ENCODE results near the gene API5.

Gene API5

DNA sequence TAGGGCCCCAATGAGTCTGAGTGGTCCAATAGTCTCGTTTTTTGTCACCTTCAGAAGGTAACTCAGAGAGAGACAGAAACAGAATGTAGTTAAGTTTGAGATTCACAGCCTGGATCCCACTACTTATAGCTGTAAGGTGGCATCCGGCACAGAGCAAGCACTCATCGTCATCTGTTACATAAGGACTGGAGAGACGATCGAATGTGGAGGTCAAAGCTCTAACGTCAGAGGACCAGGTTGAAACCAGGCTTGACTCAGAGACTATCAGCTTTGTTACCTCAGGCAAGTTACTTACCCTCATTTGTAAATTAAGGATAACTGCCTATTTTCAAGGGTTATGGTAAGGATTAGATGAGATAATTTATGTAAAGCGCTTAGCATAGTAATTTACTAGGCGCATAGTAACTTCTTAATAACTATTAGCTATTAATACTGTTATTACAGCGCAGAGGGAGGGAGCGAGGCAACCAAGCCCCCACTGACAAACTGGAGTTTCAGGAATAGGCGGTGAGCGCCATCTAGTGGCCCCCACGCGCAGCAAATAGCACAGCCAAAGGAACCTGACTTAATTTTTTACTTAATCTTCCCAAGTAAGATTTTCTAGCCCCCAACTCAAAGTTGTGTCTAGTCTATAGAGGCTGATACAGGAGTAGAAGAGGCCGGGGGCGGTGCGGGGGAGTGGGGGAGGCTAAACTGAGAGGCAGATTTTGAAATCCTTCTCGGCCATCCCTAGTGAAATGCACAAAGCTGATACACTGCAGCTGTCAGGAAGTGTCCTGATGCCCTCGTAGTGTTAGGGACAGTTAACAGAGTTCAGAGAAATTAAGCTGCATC, 29.0 kb upstream of the API5 start:
- Histone ChIP-seq H3K9me3 (replicated peaks in 1 of 2; ENCODE audit: control insufficient read depth in 2 of 2, insufficient read depth in 1 of 2, low read depth in 1 of 2, low read length in 2 of 2) (no peaks in the 10 kb centered on the region), H3K36me3 (replicated peaks in 1 of 2; ENCODE audit: control insufficient read depth in 2 of 2, insufficient read depth in 2 of 2, low read length in 2 of 2) (no peaks in the 10 kb centered on the region), H3K9ac (ENCODE audit: low read depth, low read length, poor library complexity) (no peak overlapping the region), H3K18ac (ENCODE audit: low read length) (no peak overlapping the region), H2BK120ac (ENCODE audit: low read depth, low read length) (no peak overlapping the region), H2BK15ac (ENCODE audit: low read length) (no peak overlapping the region), H3K27ac (replicated peaks; ENCODE audit: low read length) (no peak overlapping the region), H3K79me1 (ENCODE audit: low read depth, low read length) (no peaks in the 10 kb centered on the region), H3K4me1 (ENCODE audit: control insufficient read depth in 2 of 2, insufficient read depth in 1 of 2, low read depth in 1 of 2, low read length in 2 of 2) (peaks cover 0 to 2% of the 10 kb centered on the region in 2 donors), H2AFZ (ENCODE audit: low read length) (peak overlapping the region; percentile 47), H3K4me3 (ENCODE audit: low read length in 2 of 2) (no peak overlapping the region), H2AK5ac (ENCODE audit: low read depth, low read length) (no peak overlapping the region), H2BK5ac (ENCODE audit: low read length) (no peak overlapping the region), H3K23ac (ENCODE audit: low read depth, low read length, poor library complexity) (no peak overlapping the region), H3K4ac (ENCODE audit: low read length) (no peak overlapping the region), H4K91ac (ENCODE audit: low read depth, low read length, poor library complexity) (no peak overlapping the region), H3K27me3 (ENCODE audit: control insufficient read depth in 3 of 3, insufficient read depth in 3 of 3, low read depth in 1 of 3, low read length in 3 of 3) (peaks cover 0 to 20% (median 0%) of the 10 kb centered on the region in 3 experiments), H4K8ac (ENCODE audit: low read depth, low read length) (no peak overlapping the region), H3K14ac (ENCODE audit: low read length) (no peak overlapping the region), H3K4me2 (ENCODE audit: insufficient read depth, low read length, poor library complexity, severe bottlenecking) (no peak overlapping the region), H2BK12ac (ENCODE audit: low read length) (no peak overlapping the region)
- peak; percentile 51 for DNase-seq (ENCODE audit: low spot score)
- WGBS, 2 donors (ENCODE audit: extremely low coverage in 2 of 2, insufficient read length in 2 of 2, insufficient replicate concordance in 1 of 2): no CpG with 5 or more reads among the region's 19 CpGs

DNA sequence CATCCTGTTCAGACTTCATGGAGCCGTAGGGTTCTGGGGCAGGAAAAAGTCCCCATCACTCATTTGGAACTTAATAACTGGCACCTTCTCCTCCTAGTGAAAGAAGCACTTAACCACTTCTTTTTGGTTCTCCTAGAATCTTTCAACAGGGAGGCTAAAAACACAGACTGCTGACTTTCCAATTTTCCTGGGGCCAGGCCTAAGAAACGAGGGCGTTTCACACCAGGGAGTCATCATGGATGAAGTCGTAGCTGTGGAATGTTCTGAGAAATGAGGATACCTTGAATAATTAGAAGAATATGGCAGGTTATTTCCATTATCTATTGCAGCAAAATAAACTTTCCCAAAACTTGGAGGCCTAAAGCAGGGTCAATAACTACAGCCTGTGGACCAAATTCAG, 26.0 kb upstream of the API5 start:
- Histone ChIP-seq H3K18ac (ENCODE audit: low read length) (no peak overlapping the region), H3K27me3 (ENCODE audit: control insufficient read depth in 3 of 3, insufficient read depth in 3 of 3, low read depth in 1 of 3, low read length in 3 of 3) (peaks cover 0 to 13% (median 0%) of the 10 kb centered on the region in 3 experiments), H3K79me1 (ENCODE audit: low read depth, low read length) (no peaks in the 10 kb centered on the region), H2AFZ (ENCODE audit: low read length) (no peak overlapping the region), H3K9ac (ENCODE audit: low read depth, low read length, poor library complexity) (no peak overlapping the region), H2BK15ac (ENCODE audit: low read length) (no peak overlapping the region), H2BK12ac (ENCODE audit: low read length) (no peak overlapping the region), H3K14ac (ENCODE audit: low read length) (no peak overlapping the region), H3K4me1 (ENCODE audit: control insufficient read depth in 2 of 2, insufficient read depth in 1 of 2, low read depth in 1 of 2, low read length in 2 of 2) (no peaks in the 10 kb centered on the region), H3K4ac (ENCODE audit: low read length) (no peak overlapping the region), H4K8ac (ENCODE audit: low read depth, low read length) (no peak overlapping the region), H2BK5ac (ENCODE audit: low read length) (no peak overlapping the region), H3K27ac (replicated peaks; ENCODE audit: low read length) (no peak overlapping the region), H3K23ac (ENCODE audit: low read depth, low read length, poor library complexity) (no peak overlapping the region), H2BK120ac (ENCODE audit: low read depth, low read length) (no peak overlapping the region), H2AK5ac (ENCODE audit: low read depth, low read length) (no peak overlapping the region), H3K36me3 (replicated peaks in 1 of 2; ENCODE audit: control insufficient read depth in 2 of 2, insufficient read depth in 2 of 2, low read length in 2 of 2) (no peaks in the 10 kb centered on the region), H3K4me2 (ENCODE audit: insufficient read depth, low read length, poor library complexity, severe bottlenecking) (no peak overlapping the region), H4K91ac (ENCODE audit: low read depth, low read length, poor library complexity) (no peak overlapping the region), H3K4me3 (ENCODE audit: low read length in 2 of 2) (no peak overlapping the region), H3K9me3 (replicated peaks in 1 of 2; ENCODE audit: control insufficient read depth in 2 of 2, insufficient read depth in 1 of 2, low read depth in 1 of 2, low read length in 2 of 2) (no peaks in the 10 kb centered on the region)
- no CpG with 5 or more reads among the region's 4 CpGs for WGBS, 2 donors (ENCODE audit: extremely low coverage in 2 of 2, insufficient read length in 2 of 2, insufficient replicate concordance in 1 of 2)
- DNase-seq (ENCODE audit: low spot score): no peak

DNA sequence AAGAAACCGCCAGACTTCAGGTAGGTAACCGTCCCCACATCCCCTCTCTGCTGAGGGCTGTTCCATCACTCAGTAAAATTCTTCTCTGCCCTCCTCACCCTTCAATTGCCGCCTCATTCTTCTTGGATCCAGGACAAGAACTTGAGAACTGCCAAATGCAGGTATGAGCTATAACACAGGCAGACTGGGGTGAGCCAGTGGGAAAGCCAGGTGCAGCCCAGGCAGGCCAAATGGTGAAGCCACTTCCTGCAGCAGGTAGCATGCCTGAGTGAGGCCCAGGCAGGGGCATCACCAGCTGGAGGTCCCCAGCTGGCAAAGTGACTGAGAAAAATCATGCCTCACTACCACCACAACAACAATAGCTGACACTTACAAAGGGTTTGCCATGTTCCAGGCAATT, 22.4 kb upstream of the API5 start:
- Histone ChIP-seq H2AFZ (ENCODE audit: low read length) (no peak overlapping the region), H4K8ac (ENCODE audit: low read depth, low read length) (no peak overlapping the region), H3K18ac (ENCODE audit: low read length) (peak overlapping the region; percentile 46), H3K27me3 (ENCODE audit: control insufficient read depth in 3 of 3, insufficient read depth in 3 of 3, low read depth in 1 of 3, low read length in 3 of 3) (peaks cover 0 to 3% (median 0%) of the 10 kb centered on the region in 3 experiments), H3K14ac (ENCODE audit: low read length) (no peak overlapping the region), H3K9ac (ENCODE audit: low read depth, low read length, poor library complexity) (no peak overlapping the region), H2AK5ac (ENCODE audit: low read depth, low read length) (no peak overlapping the region), H3K4me3 (ENCODE audit: low read length in 2 of 2) (no peak overlapping the region), H3K79me1 (ENCODE audit: low read depth, low read length) (no peaks in the 10 kb centered on the region), H3K4me1 (ENCODE audit: control insufficient read depth in 2 of 2, insufficient read depth in 1 of 2, low read depth in 1 of 2, low read length in 2 of 2) (no peaks in the 10 kb centered on the region), H3K36me3 (replicated peaks in 1 of 2; ENCODE audit: control insufficient read depth in 2 of 2, insufficient read depth in 2 of 2, low read length in 2 of 2) (no peaks in the 10 kb centered on the region), H3K4me2 (ENCODE audit: insufficient read depth, low read length, poor library complexity, severe bottlenecking) (no peak overlapping the region), H2BK120ac (ENCODE audit: low read depth, low read length) (no peak overlapping the region), H3K23ac (ENCODE audit: low read depth, low read length, poor library complexity) (no peak overlapping the region), H3K9me3 (replicated peaks in 1 of 2; ENCODE audit: control insufficient read depth in 2 of 2, insufficient read depth in 1 of 2, low read depth in 1 of 2, low read length in 2 of 2) (no peaks in the 10 kb centered on the region), H4K91ac (ENCODE audit: low read depth, low read length, poor library complexity) (no peak overlapping the region), H3K27ac (replicated peaks; ENCODE audit: low read length) (no peak overlapping the region), H3K4ac (ENCODE audit: low read length) (no peak overlapping the region), H2BK12ac (ENCODE audit: low read length) (no peak overlapping the region), H2BK15ac (ENCODE audit: low read length) (no peak overlapping the region), H2BK5ac (ENCODE audit: low read length) (no peak overlapping the region)
- DNase-seq (ENCODE audit: low spot score): no peak
- WGBS, 2 donors (ENCODE audit: extremely low coverage in 2 of 2, insufficient read length in 2 of 2, insufficient replicate concordance in 1 of 2): no CpG with 5 or more reads among the region's 3 CpGs

DNA sequence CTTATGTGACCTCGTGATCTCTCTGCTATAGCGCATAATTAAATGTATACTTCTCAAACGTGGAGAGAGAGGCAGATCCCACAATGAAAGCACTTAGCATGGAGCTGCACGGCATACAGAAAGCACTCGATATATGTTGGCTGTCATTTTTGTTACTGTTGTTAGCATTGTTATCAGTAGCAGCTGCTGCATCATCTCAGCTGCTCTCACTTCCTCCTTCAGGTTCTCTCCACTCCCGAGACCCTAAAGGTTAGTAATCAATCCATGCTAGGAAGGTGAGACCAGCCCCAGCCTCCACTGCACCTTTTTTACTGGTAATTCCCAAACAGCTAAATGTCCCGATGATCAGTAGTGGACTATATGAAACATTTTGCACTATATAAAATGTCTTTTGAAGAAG, 13.4 kb upstream of the API5 start:
- no peak overlapping the region for H3K4me2 ChIP-seq (ENCODE audit: insufficient read depth, low read length, poor library complexity, severe bottlenecking)
- H3K79me1 ChIP-seq (ENCODE audit: low read depth, low read length): no peaks in the 10 kb centered on the region
- H3K4me3 ChIP-seq (ENCODE audit: low read length in 2 of 2): no peak overlapping the region
- H3K27me3 ChIP-seq (ENCODE audit: control insufficient read depth in 3 of 3, insufficient read depth in 3 of 3, low read depth in 1 of 3, low read length in 3 of 3): no peaks in the 10 kb centered on the region
- no peak overlapping the region for H2BK5ac ChIP-seq (ENCODE audit: low read length)
- no CpG with 5 or more reads among the region's 7 CpGs for WGBS, 2 donors (ENCODE audit: extremely low coverage in 2 of 2, insufficient read length in 2 of 2, insufficient replicate concordance in 1 of 2)
- H4K8ac ChIP-seq (ENCODE audit: low read depth, low read length): no peak overlapping the region
- no peak overlapping the region for H3K18ac ChIP-seq (ENCODE audit: low read length)
- peaks cover 3 to 6% of the 10 kb centered on the region in 2 donors for H3K9me3 ChIP-seq (replicated peaks in 1 of 2; ENCODE audit: control insufficient read depth in 2 of 2, insufficient read depth in 1 of 2, low read depth in 1 of 2, low read length in 2 of 2)
- H3K14ac ChIP-seq (ENCODE audit: low read length): no peak overlapping the region
- no peak overlapping the region for H2AK5ac ChIP-seq (ENCODE audit: low read depth, low read length)
- H3K4me1 ChIP-seq (ENCODE audit: control insufficient read depth in 2 of 2, insufficient read depth in 1 of 2, low read depth in 1 of 2, low read length in 2 of 2): no peaks in the 10 kb centered on the region
- H4K91ac ChIP-seq (ENCODE audit: low read depth, low read length, poor library complexity): no peak overlapping the region
- H2BK12ac ChIP-seq (ENCODE audit: low read length): no peak overlapping the region
- no peaks in the 10 kb centered on the region for H3K36me3 ChIP-seq (replicated peaks in 1 of 2; ENCODE audit: control insufficient read depth in 2 of 2, insufficient read depth in 2 of 2, low read length in 2 of 2)
- H3K4ac ChIP-seq (ENCODE audit: low read length): no peak overlapping the region
- H3K23ac ChIP-seq (ENCODE audit: low read depth, low read length, poor library complexity): no peak overlapping the region
- H2AFZ ChIP-seq (ENCODE audit: low read length): no peak overlapping the region
- no peak overlapping the region for H3K9ac ChIP-seq (ENCODE audit: low read depth, low read length, poor library complexity)
- no peak overlapping the region for H2BK15ac ChIP-seq (ENCODE audit: low read length)
- H3K27ac ChIP-seq (replicated peaks; ENCODE audit: low read length): no peak overlapping the region
- H2BK120ac ChIP-seq (ENCODE audit: low read depth, low read length): no peak overlapping the region
- DNase-seq (ENCODE audit: low spot score): no peak

All from neuronal stem cell (in vitro differentiated cells).